AG04450 (cell line): ENCODE measurements around the gene POLR1H. TPM values are rescaled to one million over a fixed set of nuclear protein-coding genes. Genes with fewer than 3 reads are reported as not detected.

Experiments
- CTCF ChIA-PET: fragments of 300-600, 350-600 bp; formaldehyde crosslinking; extraction: SDS; loops from one replicate; lab custom pipeline; 2022; ENCODE audit warnings: antibody characterized with exemption, inconsistent platforms; lab: Charles Lee
- POLR2A ChIA-PET: fragments of 350-600 bp; formaldehyde crosslinking; extraction: SDS; loops from one replicate; lab custom pipeline; 2021; ENCODE audit warnings: antibody characterized with exemption, inconsistent platforms; lab: Yijun Ruan, JAX
- DNase-seq: peaks from one replicate; pipeline ENCODE4 v3.0.0-alpha.2; 2011; ENCODE audit warnings: low read depth, low spot score
- H3K27ac ChIP-seq: one replicate; pipeline ENCODE4 v1.5.1; 2012; ENCODE audit warnings: low read depth, low read length, control low read depth
- H3K27me3 ChIP-seq: one replicate; pipeline ENCODE4 v1.6.0; 2012; ENCODE audit warnings: low read length; ENCODE audit not compliant: control insufficient read depth, insufficient read depth
- H3K4me3 ChIP-seq: 2 replicates; pipeline ENCODE4 v1.5.1; 2011; ENCODE audit warnings: mild to moderate bottlenecking, low read depth, low read length, control low read depth
- H3K9me3 ChIP-seq: 2 replicates; pipeline ENCODE4 v1.5.1; 2012; ENCODE audit warnings: low read length; ENCODE audit not compliant: control insufficient read depth, insufficient read depth
- polyA minus RNA-seq: library from RNA; depleted of rRNA, polyadenylated mRNA; stranded (reverse); fragments of >200 nt; gene quantifications from 2 replicates; pipeline ENCODE4 v1.2.3, GENCODE V29; 2011; rRNA and poly(A)+ RNA removed
- polyA plus RNA-seq: library from polyadenylated mRNA; depleted of rRNA; stranded (reverse); fragments of >200 nt; gene quantifications from 2 replicates; pipeline ENCODE4 v1.2.3, GENCODE V29; 2011; rRNA removed
- TF ChIP-seq, protein P1 (sequence below): IDR thresholded peaks from 2 replicates; pipeline ENCODE4 v1.5.1; 2011; ENCODE audit warnings: low read depth, low read length, control low read depth, inconsistent platforms

POLR1H gene
- polyA plus RNA-seq, result 25.0 and 25.1 TPM in 2 replicates
- 8.2 and 10.7 TPM in 2 replicates for polyA minus RNA-seq

GRCh38 chr6:30061092-30061857 is at the start of gene POLR1H:
POLR1H (plus strand) TSS chr6:30061265; CDS start chr6:30061525, 260 bp downstream.
- H3K9me3 ChIP-seq, result no peaks in the 10 kb centered on the region
- peak within 1 kb of the TSS; percentile 96 for H3K4me3 ChIP-seq
- peak within 1 kb of the TSS; percentile 78 for H3K27ac ChIP-seq
- peak; percentile 85 for DNase-seq
- CTCF ChIA-PET, result interaction anchor here (0.7 to 2.3 kb wide), 4 partner anchors 42 to 408 kb away, joined by 3 to 14 read pairs (median 7); no protein-coding TSS in a partner anchor
- POLR2A ChIA-PET, result interaction anchor here (0.7 to 1.4 kb wide), 6 partner anchors 27 to 96 kb away, joined by 3 to 6 read pairs (median 5); no protein-coding TSS in a partner anchor
- TF ChIP-seq, protein P1, sequence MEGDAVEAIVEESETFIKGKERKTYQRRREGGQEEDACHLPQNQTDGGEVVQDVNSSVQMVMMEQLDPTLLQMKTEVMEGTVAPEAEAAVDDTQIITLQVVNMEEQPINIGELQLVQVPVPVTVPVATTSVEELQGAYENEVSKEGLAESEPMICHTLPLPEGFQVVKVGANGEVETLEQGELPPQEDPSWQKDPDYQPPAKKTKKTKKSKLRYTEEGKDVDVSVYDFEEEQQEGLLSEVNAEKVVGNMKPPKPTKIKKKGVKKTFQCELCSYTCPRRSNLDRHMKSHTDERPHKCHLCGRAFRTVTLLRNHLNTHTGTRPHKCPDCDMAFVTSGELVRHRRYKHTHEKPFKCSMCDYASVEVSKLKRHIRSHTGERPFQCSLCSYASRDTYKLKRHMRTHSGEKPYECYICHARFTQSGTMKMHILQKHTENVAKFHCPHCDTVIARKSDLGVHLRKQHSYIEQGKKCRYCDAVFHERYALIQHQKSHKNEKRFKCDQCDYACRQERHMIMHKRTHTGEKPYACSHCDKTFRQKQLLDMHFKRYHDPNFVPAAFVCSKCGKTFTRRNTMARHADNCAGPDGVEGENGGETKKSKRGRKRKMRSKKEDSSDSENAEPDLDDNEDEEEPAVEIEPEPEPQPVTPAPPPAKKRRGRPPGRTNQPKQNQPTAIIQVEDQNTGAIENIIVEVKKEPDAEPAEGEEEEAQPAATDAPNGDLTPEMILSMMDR, result no peak
- H3K27me3 ChIP-seq, result no peaks in the 10 kb centered on the region

- no peak overlapping the region for H3K4me3 ChIP-seq
- peaks cover 6% of the 10 kb centered on the region for H3K27me3 ChIP-seq
- no peaks in the 10 kb centered on the region for H3K9me3 ChIP-seq
- ChIA-PET CTCF (interaction anchor here (0.6 to 6.9 kb wide), 13 partner anchors 10 to 360 kb away, joined by 3 to 65 read pairs (median 4); no protein-coding TSS in a partner anchor), POLR2A (no interaction called here)
- no peak overlapping the region for H3K27ac ChIP-seq
- TF ChIP-seq, protein P1, result peak; percentile 84
- DNase-seq, result no peak
Observed at GRCh38 chr6:30013291-30013922, 47.7 kb upstream of the POLR1H start.

GRCh38 chr6:30019819-30020218 is 41.2 kb upstream of the POLR1H start:
- TF ChIP-seq, protein P1, result no peak
- no peak overlapping the region for H3K27ac ChIP-seq
- no peak overlapping the region for H3K4me3 ChIP-seq
- ChIA-PET CTCF (no interaction called here), POLR2A (no interaction called here)
- H3K27me3 ChIP-seq, result no peaks in the 10 kb centered on the region
- no peaks in the 10 kb centered on the region for H3K9me3 ChIP-seq
- no peak for DNase-seq

GRCh38 chr6:30020626-30021025 is 40.4 kb upstream of the POLR1H start:
- no peak overlapping the region for H3K27ac ChIP-seq
- TF ChIP-seq, protein P1, result no peak
- no peak overlapping the region for H3K4me3 ChIP-seq
- no peak for DNase-seq
- no peaks in the 10 kb centered on the region for H3K27me3 ChIP-seq
- H3K9me3 ChIP-seq, result no peaks in the 10 kb centered on the region
- POLR2A ChIA-PET, result no interaction called here
- CTCF ChIA-PET, result no interaction called here
